Activated naive CD8-positive, alpha-beta T cell treated with anti-CD3 and anti-CD28 coated beads for 36 hours (primary cell): ENCODE results near the gene OPN1SW. TPM values are rescaled to one million over a fixed set of nuclear protein-coding genes. Genes with fewer than 3 reads are reported as not detected.

Source experiments
- DNase-seq: peaks from one replicate; pipeline ENCODE4 v3.0.0; 2021
- H3K27ac Mint-ChIP-seq: one replicate; pipeline ENCODE4 v1.8.0; 2022; ENCODE audit warnings: mild to moderate bottlenecking, moderate library complexity, mixed read lengths
- H3K27me3 Mint-ChIP-seq: one replicate; pipeline ENCODE4 v1.8.0; 2022; ENCODE audit warnings: mild to moderate bottlenecking, mixed read lengths
- H3K36me3 Mint-ChIP-seq: one replicate; pipeline ENCODE4 v1.8.0; 2021; ENCODE audit warnings: mild to moderate bottlenecking, mixed read lengths
- H3K4me1 Mint-ChIP-seq: one replicate; pipeline ENCODE4 v1.8.0; 2021; ENCODE audit warnings: mixed read lengths
- H3K4me3 Mint-ChIP-seq: one replicate; pipeline ENCODE4 v1.8.0; 2022; ENCODE audit warnings: mild to moderate bottlenecking, moderate library complexity, mixed read lengths
- H3K9me3 Mint-ChIP-seq: one replicate; pipeline ENCODE4 v1.8.0; 2022; ENCODE audit warnings: mixed read lengths
- total RNA-seq, 2 experiments: library from RNA; stranded (reverse); gene quantifications; one replicate each; pipeline ENCODE4 v1.2.3, GENCODE V29; 2021

The OPN1SW gene
- total RNA-seq, 2 experiments from 2014 or later, result not detected

DNA sequence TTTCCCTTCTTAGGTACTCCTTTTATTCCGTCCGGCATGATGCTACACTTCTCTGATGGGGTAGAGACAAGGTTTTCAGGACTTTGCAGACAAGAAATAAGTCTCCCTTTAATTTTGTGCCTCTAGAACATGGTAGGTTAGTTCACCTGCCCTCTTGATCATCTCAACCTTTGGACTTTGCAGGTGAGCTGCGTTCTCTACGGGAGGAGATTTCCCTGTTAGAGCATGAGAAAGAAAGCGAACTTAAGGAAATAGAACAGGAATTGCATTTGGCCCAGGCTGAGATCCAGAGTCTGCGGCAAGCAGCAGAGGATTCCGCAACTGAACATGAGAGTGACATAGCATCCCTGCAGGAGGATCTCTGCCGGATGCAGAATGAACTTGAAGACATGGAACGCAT lies 25.4 kb upstream of the OPN1SW start:
- Mint-ChIP-seq H3K4me3 (no peak overlapping the region), H3K9me3 (no peaks in the 10 kb centered on the region), H3K4me1 (no peaks in the 10 kb centered on the region), H3K27ac (no peak overlapping the region), H3K27me3 (no peaks in the 10 kb centered on the region), H3K36me3 (peaks cover 6% of the 10 kb centered on the region)
- DNase-seq, result no peak

DNA sequence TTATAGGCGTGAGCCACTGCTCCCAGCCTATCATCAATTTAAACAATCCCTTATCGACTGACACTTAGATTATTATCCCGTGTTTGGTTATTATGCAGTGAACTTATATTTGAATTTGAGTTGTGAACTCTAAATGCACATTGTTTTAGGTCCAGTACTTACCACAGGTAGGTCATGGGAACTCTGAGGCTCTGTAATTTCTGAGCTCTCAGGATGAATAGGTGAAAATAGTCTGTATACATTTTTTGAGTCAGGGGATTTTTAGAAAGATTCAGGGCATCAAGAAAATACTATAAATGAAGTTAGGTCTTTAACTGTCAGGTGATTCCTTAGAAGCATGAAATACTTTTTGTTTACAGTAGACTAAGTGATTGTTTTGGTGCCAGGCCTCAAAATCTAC lies 25.0 kb upstream of the OPN1SW start:
- Mint-ChIP-seq H3K4me3 (no peak overlapping the region), H3K9me3 (no peaks in the 10 kb centered on the region), H3K36me3 (peaks cover 6% of the 10 kb centered on the region), H3K4me1 (no peaks in the 10 kb centered on the region), H3K27me3 (no peaks in the 10 kb centered on the region), H3K27ac (no peak overlapping the region)
- no peak for DNase-seq

DNA sequence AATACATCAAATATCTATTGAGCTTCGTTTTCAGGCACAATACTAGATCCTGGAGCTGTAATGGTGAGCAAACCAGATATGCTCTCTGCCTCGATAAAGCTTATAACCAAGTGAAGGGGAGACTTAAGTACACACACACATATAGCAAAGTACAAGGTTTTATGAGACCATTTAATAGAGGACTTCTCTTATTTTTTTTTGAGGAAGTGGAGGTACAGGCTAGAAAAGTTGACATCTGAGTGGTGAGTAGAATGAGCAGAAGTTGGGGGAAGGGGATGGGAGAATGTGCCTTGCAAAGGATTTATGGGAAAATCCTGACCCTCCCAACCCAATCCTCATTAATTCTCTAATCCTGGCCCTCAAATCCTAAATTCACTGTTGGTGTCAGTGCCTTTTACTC lies 23.9 kb upstream of the OPN1SW start:
- Mint-ChIP-seq H3K27ac (no peak overlapping the region), H3K27me3 (no peaks in the 10 kb centered on the region), H3K36me3 (peaks cover 6% of the 10 kb centered on the region), H3K9me3 (no peaks in the 10 kb centered on the region), H3K4me3 (no peak overlapping the region), H3K4me1 (no peaks in the 10 kb centered on the region)
- no peak for DNase-seq

DNA sequence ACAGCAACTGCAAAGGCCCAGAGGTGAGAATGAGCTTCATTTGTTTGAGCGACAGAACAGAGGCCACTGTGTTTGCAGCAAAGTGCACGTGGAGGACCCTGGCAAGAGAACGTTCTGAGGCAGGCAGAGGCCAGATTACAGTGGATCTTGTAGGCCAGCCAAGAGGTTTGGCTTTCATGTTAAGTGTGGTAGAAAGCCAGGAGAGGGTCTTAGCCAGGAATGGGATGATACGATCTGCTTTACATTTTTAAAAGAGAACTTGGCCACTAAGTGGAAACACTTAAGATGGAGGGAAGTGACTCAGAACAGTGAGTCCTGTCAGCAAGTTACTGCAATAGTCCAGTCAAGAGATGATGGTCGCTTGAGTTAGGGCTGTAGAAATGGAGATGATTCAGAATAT lies 20.7 kb upstream of the OPN1SW start:
- Mint-ChIP-seq H3K4me3 (no peak overlapping the region), H3K27ac (no peak overlapping the region)

DNA sequence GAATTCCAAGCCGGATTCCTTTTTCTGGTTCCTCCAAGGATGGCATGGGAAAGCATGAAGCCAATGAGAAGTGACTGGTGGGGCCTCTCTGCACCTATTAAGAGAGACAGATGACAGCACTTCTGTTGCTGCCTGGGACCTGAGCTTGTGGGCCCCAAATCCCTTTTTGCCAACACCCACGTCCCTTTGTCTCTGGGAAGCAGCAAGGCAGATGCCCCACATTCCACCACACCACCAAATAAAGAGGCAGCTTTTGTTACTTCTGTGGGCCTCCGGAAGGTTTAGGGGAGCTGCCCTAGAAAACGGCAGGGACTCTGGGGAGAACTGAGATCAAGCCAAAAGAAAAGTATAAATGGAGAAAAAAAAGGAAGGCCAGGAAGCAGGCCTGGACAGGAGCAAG lies 19.5 kb upstream of the OPN1SW start:
- Mint-ChIP-seq H3K4me3 (no peak overlapping the region), H3K27ac (no peak overlapping the region), H3K36me3 (no peaks in the 10 kb centered on the region), H3K27me3 (peaks cover 4% of the 10 kb centered on the region), H3K4me1 (peaks cover 8% of the 10 kb centered on the region), H3K9me3 (no peaks in the 10 kb centered on the region)
- no peak for DNase-seq

More for the DNA sequence above, 20.7 kb upstream of the OPN1SW start:
- H3K4me1 Mint-ChIP-seq, result peaks cover 4% of the 10 kb centered on the region
- H3K9me3 Mint-ChIP-seq, result no peaks in the 10 kb centered on the region
- H3K27me3 Mint-ChIP-seq, result no peaks in the 10 kb centered on the region
- no peak for DNase-seq
- peaks cover 6% of the 10 kb centered on the region for H3K36me3 Mint-ChIP-seq

DNA sequence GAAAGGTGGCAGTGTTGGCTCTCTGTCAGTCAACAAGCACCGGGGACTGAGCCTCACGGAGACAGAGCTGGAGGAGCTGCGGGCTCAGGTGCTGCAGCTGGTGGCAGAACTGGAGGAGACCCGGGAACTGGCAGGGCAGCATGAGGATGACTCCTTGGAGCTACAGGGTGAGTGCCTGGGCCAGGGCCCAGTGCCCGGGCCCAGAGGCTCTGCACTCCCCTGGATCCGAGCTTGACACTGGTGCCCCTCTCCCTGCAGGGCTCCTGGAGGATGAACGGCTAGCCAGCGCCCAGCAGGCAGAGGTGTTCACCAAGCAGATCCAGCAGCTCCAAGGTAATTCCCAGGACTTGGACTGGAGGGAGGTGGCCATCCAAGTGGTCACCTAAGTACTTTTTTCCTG lies 18.8 kb upstream of the OPN1SW start:
- Mint-ChIP-seq H3K4me3 (no peak overlapping the region), H3K27me3 (peaks cover 4% of the 10 kb centered on the region), H3K9me3 (no peaks in the 10 kb centered on the region), H3K27ac (no peak overlapping the region), H3K4me1 (peaks cover 9% of the 10 kb centered on the region), H3K36me3 (no peaks in the 10 kb centered on the region)
- no peak for DNase-seq

DNA sequence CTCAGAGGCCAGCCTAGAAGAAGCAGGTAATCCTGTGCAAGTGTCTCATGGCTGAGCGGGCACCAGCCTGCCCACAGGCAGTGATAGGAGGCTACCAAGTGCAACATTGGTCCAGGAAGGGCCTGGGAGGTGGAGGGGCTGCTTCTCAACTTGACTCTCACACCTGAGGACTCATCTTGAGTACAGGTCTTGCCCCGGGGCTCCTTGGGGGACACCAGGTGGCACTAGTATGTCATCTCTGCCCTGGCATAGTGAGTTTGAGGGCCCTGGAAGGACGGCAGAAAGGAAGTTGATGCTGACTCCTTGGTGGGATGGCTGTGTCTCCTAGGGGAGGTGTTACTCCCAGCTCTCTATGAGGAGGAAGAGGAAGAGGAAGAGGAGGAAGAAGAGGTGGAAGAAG lies 18.4 kb upstream of the OPN1SW start:
- H3K4me3 Mint-ChIP-seq, result no peak overlapping the region
- no peaks in the 10 kb centered on the region for H3K36me3 Mint-ChIP-seq

DNA sequence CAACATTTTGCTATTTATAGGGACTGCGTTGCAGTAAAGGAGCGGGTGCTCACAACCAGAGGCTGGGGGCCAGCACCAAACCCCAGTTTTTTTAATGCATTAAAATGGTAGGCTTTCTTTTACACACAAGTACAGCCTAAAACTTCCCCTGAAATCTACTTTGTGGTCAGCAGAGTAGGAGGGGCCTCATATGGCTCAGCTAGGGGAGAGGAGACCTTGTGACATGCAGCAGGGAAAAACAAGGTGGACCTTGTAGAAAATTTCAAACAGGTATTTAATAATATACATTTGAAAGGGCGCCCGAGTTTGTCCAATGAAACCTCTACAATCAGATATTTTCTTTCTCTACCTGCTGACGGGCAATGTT lies 17.6 kb upstream of the OPN1SW start:
- Mint-ChIP-seq H3K4me3 (no peak overlapping the region), H3K9me3 (no peaks in the 10 kb centered on the region), H3K4me1 (peaks cover 11% of the 10 kb centered on the region), H3K36me3 (no peaks in the 10 kb centered on the region), H3K27me3 (peaks cover 8% of the 10 kb centered on the region), H3K27ac (no peak overlapping the region)
- DNase-seq, result no peak

More for the DNA sequence above, 18.4 kb upstream of the OPN1SW start:
- Mint-ChIP-seq H3K27ac (no peak overlapping the region), H3K4me1 (peaks cover 11% of the 10 kb centered on the region), H3K9me3 (no peaks in the 10 kb centered on the region), H3K27me3 (peaks cover 8% of the 10 kb centered on the region)
- no peak for DNase-seq

DNA sequence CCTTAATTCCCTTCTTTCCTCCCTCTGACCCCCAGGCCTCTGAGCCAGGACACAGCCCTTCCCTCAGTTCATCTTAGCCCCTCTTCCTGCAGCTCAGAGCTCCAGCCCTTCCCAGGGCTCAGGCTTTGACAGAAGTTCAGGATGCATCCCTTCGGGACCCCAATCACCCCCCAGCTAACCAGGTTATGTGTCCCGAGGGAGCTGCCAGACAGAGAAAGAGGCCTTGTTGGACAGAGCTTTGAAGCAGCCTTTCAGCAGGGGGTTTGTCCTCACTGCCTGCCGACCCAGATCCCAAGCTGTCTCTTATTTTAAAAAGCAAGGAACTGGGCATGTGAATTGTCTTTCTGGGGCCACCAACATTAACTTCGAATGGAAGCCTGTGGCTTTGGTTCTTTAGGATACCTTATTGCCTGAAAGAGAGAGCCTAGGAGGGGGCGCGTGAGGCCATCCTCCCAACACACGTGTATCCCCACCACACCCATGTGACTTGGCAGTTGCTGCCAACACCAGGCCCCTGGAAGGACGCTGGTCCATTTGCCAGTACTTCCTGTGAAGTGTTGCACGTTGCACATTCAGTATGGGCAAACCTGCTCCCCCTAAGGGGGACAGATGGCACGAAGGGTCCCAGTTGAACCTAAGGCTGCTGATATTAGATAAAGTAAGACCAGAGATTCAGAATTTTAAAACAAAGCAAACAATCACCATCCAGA lies 17.0 kb upstream of the OPN1SW start:
- no peaks in the 10 kb centered on the region for H3K36me3 Mint-ChIP-seq
- H3K9me3 Mint-ChIP-seq, result no peaks in the 10 kb centered on the region
- peaks cover 8% of the 10 kb centered on the region for H3K27me3 Mint-ChIP-seq
- no peak overlapping the region for H3K27ac Mint-ChIP-seq
- no peak for DNase-seq
- peak overlapping the region; percentile 55 for H3K4me3 Mint-ChIP-seq
- peaks cover 11% of the 10 kb centered on the region for H3K4me1 Mint-ChIP-seq

DNA sequence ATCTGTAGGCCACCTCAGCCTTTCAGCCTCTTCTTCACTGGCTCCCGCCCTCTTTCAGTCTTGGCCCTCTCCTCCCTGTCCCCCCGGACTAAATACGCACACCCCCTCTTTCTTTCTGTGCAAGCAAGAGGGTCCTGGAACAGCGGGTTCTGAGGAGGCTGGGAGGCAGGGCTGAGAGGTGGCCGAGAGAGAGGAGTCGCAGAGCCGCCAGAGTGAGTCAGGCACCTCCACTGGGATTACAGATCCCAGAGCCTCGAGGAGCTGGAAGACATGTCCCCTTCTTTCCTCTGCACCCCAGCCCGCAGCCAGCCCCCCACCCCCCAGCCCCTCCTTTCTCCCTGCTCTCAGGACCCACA lies 16.4 kb upstream of the OPN1SW start:
- H3K27ac Mint-ChIP-seq, result no peak overlapping the region
- peak overlapping the region; percentile 88 for H3K4me3 Mint-ChIP-seq
- H3K9me3 Mint-ChIP-seq, result no peaks in the 10 kb centered on the region
- peaks cover 11% of the 10 kb centered on the region for H3K4me1 Mint-ChIP-seq
- H3K36me3 Mint-ChIP-seq, result no peaks in the 10 kb centered on the region
- peaks cover 8% of the 10 kb centered on the region for H3K27me3 Mint-ChIP-seq
- no peak for DNase-seq

DNA sequence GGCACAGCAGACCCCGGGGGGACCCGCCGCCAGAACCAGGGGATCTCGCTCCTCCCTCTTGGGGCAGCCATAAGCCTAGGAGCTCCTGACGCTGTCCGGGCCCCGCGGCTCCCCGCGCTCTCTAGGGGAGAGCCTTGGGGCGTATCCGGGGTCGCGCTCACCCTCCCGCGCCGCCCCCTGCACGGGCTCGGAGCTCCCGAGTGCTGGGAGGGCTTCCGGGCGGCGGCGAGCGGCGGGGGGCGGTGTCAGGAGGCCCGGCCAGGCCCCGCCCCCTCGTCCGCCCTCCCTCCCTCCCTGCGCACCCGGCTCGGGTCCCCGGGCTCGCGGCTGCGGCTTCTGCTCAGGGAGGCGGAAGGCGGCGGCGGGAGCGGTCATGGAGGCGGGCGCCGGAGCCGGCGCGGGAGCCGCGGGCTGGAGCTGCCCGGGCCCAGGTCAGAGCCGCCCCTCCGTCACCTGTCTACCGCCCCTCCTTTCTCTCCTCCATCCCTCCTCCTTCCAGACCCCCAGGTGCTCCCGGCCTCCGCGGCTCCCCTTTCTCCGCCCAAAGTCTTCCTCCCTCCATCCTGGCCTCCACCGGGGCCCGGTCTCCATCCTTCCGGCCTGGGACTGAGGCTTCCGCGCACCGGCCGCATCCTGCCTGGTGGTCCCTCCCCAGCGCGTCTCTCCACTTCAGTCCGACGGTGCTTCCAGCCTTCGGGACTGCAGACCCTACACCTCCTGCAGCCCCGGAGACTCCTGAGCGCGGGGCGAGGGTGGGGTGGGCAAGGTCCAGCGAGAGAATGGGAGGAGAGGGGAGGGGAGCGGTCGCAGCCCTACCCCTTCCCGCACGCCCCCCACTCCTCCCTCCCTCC lies 15.8 kb upstream of the OPN1SW start, which contains the start of gene CCDC136:
TSS of gene CCDC136 (plus strand) at position 848 of the 851 bp plus-strand sequence. CDS start 444 bp downstream, outside the sequence.
- DNase-seq, result peak; percentile 81
- peaks cover 11% of the 10 kb centered on the region for H3K4me1 Mint-ChIP-seq
- peak within 1 kb of the TSS; percentile 32 for H3K27ac Mint-ChIP-seq
- peak within 1 kb of the TSS; percentile 88 for H3K4me3 Mint-ChIP-seq
- no peaks in the 10 kb centered on the region for H3K36me3 Mint-ChIP-seq
- no peaks in the 10 kb centered on the region for H3K9me3 Mint-ChIP-seq
- H3K27me3 Mint-ChIP-seq, result peaks cover 8% of the 10 kb centered on the region

DNA sequence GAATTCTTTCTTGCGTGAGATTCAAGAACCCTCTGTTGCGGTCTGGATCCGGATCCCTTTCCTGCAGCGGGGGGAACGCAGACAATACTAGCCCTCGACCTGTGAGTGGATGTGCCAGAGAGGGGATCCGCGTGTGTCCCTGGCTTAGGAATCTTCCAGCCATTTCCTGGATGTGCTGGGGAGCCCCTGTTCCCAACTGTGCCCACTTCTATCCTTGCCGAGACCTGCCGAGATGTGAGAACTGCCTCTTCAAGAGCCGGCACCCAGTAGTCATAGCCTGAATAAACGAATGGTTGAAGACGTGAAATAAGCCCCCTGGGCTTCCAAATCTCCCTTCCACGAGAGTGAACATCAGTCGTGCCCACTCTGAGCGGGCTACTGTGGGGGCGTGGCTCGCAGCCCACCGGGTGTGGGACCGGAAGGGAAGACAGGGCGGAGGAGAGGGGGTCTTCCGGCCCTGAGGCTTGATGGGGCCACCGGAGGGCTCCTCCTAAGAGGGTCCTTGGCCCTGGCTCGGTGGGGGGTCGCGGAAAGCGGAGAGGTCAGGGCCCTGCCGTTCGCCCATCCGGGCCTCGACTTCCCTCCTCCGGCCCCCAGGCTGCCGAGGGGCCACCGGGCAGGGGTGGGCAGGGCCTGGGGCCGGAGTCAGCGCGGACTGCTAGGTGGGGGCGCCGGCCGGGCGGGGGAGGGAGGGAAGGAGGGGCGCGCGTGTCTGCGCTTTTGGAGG lies 14.9 kb upstream of the OPN1SW start:
- peak; percentile 6 for DNase-seq

DNA sequence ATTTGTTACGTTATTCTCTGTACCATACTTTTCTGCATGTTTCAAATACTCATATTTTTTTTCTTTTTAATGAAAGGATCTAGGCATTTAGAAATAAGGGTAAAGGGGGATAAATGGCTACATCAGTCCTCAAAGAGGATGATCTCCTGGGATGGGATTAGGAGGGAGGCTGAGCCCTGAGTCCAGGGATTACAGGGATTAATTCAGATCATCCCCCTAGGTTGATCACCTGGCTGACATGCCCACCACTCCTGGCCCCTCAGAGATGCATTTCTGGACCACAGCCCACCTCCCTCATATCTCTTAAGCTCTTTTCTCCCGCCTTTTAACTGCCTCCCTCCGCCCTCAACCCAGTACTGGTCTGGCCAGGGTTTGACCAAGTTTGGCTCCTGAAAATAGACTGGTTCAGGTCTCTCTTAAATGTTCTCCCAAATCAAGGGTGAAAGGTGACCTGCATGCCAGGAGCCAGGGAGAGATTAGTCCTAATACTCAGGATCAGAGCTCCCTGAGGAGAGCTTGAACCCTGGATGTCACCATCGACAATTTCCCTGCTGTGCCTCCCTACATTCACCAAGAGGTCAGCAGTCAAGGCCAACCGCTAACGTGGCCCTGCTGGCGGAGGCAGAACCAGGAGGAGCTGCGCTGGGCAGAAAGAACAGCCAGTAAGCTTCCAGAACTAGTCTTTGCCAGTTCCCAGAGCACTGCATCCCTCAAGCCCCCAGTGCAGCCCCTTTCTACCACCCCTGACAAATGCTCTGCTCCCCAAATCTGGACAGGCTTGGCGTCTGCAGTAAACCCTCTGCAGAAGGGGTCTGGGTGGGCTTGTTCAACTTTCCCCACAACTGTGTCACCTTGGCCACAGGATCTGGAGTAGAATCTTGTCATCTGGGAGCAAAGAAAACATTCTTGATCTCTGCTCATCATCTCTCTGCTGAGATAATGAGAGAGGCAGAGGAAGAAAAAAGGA lies 13.1 kb upstream of the OPN1SW start:
- H3K4me3 Mint-ChIP-seq, result peak overlapping the region; percentile 8
- H3K27me3 Mint-ChIP-seq, result peaks cover 8% of the 10 kb centered on the region
- H3K4me1 Mint-ChIP-seq, result peaks cover 11% of the 10 kb centered on the region
- DNase-seq, result no peak
- H3K36me3 Mint-ChIP-seq, result no peaks in the 10 kb centered on the region
- H3K27ac Mint-ChIP-seq, result no peak overlapping the region
- H3K9me3 Mint-ChIP-seq, result no peaks in the 10 kb centered on the region

More for the DNA sequence above, 14.9 kb upstream of the OPN1SW start:
- peaks cover 11% of the 10 kb centered on the region for H3K4me1 Mint-ChIP-seq
- peak overlapping the region; percentile 77 for H3K4me3 Mint-ChIP-seq
- no peaks in the 10 kb centered on the region for H3K9me3 Mint-ChIP-seq
- no peaks in the 10 kb centered on the region for H3K36me3 Mint-ChIP-seq
- H3K27me3 Mint-ChIP-seq, result peaks cover 8% of the 10 kb centered on the region
- H3K27ac Mint-ChIP-seq, result no peak overlapping the region

DNA sequence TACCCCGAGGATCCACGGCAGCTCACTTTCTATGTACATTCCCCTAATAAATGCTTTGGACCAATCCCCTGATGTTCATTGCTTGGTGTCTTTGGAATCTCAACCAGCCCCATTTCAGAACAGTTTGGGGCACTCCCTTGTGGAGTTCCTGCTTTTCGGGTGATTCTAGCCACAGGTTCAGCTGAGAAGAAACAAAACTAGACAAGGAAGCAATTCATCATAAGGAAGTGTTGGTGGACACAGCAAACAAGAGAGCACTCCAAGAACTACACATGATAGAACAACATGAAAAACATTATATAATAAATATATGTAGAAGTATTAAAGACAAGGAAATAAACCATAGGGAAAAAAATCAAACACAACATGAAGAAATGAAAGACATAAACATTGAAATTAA lies 10.1 kb upstream of the OPN1SW start:
- Mint-ChIP-seq H3K4me1 (peaks cover 7% of the 10 kb centered on the region), H3K27ac (no peak overlapping the region), H3K4me3 (no peak overlapping the region), H3K27me3 (peaks cover 8% of the 10 kb centered on the region), H3K9me3 (no peaks in the 10 kb centered on the region), H3K36me3 (no peaks in the 10 kb centered on the region)
- DNase-seq, result no peak
